GM12873 (cell line): ENCODE measurements around the gene MYO18A.

Experiments
- TF ChIP-seq, protein P1 (sequence below): IDR thresholded peaks from 2 replicates; pipeline ENCODE4 v1.5.1; 2012; ENCODE audit warnings: low read depth, mild to moderate bottlenecking, moderate library complexity, low read length, control low read depth; ENCODE audit not compliant: insufficient read depth; ENCODE audit errors: missing control alignments

MYO18A gene

DNA sequence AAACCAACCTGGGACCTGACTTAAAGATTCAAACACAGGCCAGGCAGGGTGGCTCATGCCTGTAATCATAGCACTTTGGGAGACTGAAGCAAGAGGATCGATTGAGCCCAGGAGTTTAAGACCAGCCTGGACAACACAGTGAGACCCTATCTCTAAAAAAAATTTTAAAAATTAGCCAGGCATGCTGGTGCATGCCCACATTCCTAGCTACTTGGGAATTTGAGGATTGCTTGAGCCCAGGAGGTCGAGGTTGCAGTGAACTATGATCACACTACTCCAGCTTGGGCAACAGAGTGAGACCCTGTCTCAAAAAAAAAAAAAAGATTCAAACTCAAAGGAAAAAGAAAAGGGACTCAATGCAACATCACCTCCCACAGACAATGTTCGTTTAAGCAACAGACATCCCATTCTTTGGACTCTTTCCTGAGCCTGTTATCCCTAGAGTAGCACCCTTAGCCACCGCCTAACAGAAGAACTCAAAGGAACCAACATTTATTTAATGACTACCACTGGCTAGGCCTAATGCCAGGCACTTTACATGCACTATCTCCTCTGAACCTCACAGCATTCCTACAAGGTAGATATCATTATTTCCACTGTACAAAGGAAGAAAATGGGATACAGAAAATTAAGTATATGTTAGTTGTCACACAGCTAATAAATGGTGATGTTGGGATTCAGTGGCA is 12.7 kb downstream of the MYO18A start:
- TF ChIP-seq, protein P1, sequence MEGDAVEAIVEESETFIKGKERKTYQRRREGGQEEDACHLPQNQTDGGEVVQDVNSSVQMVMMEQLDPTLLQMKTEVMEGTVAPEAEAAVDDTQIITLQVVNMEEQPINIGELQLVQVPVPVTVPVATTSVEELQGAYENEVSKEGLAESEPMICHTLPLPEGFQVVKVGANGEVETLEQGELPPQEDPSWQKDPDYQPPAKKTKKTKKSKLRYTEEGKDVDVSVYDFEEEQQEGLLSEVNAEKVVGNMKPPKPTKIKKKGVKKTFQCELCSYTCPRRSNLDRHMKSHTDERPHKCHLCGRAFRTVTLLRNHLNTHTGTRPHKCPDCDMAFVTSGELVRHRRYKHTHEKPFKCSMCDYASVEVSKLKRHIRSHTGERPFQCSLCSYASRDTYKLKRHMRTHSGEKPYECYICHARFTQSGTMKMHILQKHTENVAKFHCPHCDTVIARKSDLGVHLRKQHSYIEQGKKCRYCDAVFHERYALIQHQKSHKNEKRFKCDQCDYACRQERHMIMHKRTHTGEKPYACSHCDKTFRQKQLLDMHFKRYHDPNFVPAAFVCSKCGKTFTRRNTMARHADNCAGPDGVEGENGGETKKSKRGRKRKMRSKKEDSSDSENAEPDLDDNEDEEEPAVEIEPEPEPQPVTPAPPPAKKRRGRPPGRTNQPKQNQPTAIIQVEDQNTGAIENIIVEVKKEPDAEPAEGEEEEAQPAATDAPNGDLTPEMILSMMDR: no peak

DNA sequence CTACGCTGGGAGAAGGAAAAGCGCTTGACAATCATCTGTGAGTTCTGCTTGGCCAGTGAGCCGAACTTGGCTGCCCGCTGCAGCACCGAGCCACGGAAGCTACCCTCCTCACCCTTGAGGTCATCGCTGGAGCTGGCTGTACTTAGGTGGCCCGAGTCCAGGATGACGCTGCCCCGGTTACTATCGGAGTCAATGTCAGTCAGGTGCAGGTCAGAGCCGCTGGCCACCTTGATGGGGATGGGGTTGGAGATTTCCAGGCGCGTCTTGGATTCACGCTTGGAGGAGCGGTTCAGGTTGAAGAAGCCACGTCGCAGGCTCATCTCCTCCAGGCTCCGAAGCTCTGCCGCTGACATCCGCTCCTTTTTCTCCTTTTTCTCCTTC is 13.7 kb downstream of the MYO18A start:
- TF ChIP-seq, protein P1: no peak

DNA sequence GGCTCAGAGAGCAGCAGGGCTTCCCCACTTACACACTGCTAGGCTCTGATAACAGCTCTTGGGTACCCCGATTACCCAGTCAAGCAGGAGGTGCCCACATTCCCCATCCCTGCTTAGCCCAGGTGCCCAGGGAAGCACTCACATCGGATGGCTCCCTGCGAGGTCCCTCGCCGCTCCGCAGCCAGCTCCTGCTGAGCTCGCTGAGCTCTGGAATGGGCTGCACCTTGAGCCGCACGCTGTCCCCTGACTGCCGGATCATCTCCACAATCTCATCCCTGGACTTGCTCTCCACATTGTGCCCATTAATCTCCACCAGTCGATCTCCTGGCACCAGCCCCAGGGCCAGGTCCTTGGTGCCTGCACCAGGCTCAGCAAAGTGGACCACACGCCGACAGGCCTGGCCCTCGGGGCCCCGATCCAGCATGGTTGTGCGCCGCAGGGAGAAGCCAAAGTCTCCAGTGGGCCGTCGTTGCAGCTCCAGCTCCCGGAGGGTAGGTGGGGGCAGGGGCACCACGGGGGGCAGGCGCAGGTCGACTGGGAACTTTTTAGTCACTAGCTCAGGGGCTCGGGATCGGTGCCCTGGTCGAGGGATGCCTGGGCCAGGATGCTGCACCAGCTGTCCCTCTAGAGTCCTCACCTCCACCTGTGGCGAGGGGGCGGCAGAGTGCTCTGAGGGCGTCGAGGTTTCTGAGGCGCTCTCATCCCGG is 14.2 kb downstream of the MYO18A start:
- TF ChIP-seq, protein P1: no peak

DNA sequence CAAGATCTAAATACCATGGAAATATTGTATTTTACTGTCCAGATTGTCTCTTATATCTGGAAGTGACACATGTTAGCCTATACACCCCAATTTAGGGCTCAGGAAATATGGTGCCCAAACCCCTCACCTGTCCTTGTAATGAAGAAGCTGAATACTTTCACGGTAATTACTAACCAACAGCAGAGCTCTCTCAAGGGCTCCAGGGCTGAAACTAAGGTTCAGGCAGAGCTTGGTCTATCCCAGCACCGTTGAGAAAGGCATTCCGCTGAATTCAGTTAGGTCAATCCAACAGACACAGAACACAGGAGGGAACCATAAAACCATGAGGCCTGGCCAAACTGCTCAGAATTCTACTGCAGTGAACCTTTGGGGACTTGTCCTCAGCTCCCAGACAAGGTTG is 14.9 kb downstream of the MYO18A start:
- TF ChIP-seq, protein P1: no peak

DNA sequence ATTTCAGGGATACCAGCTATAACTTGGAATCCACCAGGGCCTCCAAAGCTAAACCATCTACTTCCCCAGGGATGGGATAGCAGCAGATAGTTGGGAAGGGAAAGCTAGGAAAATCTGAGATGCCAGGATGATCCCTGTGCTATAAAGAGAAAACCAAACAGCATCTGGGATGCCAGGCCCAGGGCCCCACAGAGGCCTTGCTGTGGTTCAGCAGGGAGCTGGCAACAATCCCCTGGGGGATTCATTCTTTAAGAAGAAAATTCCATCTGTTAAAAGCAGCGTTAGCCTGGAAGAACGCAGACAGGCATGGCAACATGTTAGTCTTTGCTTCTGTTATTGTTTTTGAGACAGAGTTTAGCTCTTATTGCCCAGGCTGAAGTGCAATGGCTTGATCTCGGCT is 16.6 kb downstream of the MYO18A start:
- TF ChIP-seq, protein P1: no peak

DNA sequence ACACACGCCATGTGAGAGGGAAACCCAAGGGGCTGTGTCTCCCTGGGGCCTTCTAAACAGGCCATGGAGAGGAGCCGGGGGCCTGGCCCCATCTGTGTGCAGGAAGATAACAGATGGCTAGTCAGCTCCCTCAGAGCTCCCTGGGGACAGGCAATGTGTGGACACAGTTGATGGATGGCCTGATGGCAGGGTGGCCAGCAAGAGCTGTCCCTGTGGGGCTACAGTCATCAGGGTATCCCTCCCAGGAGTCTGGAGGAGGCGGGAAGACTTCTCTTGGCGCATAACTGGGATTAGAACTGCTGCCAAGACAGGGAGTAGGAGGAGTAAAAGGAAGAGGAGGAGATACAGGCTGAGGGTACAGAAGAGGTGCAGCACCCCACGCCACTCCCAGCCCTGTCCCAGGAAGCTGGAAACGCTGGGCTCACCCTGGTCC is 17.3 kb downstream of the MYO18A start:
- TF ChIP-seq, protein P1: no peak

DNA sequence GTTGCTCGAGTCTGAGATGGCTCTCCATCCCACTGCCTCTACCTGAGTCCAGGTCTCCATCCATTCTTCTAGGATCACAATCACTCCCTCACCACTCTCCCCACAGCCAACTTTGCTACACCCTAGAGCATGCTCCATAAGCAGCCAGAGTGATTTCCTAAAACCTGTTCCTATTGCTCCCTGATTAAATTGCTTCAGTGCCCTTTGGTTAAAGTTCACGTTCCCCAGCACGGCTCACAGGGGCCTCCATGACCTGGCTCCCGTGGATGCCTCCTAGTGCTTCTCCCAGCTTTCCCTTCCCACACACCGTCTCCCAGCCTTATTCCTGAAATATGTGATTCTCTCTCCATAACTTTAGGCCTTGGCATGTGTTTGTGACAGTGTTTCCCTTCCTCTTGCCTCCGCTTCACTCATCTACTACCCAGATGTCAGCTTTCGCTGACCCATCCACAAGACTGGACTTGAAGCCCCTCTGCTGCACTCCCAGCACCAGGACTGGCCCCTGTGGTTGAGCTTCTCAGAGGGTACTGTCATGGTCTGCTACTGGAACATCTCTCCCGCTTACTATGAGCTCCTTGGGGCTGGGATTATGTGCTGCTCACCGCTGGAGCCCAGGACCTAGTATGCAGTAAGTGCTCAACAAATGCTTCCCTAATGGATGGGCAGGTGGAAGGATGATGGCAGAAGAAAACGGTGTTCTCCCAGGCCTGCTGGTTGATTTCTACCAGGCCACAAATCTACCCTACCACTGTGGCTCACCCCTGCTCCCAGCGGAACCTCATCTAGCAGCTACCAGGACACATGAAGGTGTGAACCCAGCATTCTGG is 17.9 kb downstream of the MYO18A start:
- TF ChIP-seq, protein P1: no peak
